Stimulated activated CD8-positive, alpha-beta memory T cell treated with anti-CD3 and anti-CD28 coated beads, Interleukin-7, amount 100 ng/mL, for 4 hours (primary cell): ENCODE data around the gene IST1.

Experiments used
- DNase-seq, 2 donors: peaks; one replicate each; pipeline ENCODE4 v3.0.0-alpha.2; 2020; ENCODE audit warnings: low read depth in 2 of 2

IST1 gene

GRCh38 chr16:71917900-71918299, 22.6 kb downstream of the IST1 start:
- DNase-seq = no peak

DNA sequence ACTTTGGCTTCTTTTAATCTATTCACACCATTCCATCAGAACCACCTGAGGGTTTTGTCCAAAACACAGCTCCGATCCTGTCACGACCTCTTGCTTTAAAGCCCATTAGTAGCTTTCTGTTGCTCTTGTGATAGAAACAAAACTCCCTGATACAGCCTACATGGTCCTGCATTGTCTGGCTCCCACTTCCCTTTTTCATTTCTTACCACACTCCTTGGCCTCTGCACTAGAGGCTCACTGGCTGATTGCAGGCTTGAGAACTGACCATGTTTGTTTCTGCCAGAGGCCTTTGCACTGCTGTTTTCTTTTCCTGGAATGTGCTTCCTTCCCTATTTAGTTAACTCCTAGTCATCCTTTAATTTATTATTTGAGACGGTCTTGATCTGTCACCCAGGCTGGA, 23.7 kb downstream of the IST1 start:
- no peak for DNase-seq

- DNase-seq = no peak
These were observed 25.3 kb downstream of the IST1 start for GRCh38 chr16:71920658-71921057.

DNA sequence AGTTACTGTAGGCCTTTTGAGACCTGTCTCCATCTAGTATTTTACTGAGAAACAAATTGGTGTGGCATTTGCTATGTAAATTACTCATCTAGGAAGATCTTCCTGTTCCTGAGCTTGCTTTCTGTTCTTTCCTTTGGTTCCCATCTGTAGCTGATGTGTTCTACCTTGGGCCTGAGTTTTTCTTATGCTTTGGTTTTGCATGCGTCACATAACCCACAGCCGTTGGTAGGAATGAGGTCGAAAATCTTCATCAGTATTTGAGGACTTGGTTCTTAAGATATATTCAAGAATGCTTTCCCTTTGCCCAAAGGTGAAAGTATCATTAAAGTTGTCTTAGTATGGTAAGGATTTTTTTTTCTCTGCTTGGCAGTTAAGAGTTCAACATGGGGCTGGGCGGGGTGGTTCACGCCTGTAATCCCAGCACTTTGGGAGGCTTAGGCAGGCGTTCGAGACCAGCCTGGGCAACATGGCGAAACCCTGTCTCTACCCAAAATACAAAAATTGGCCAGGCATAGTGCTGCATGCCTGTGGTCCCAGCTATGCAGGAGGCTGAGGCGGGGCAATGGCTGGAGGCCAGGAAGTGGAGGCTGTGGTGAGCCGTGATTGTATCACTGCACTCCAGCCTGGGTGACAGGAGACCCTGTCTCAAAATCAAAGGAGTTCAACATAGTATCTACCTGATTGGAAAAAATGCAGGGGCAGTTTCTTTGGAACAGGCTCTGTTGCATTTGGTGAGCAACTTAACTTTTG, 28.8 kb downstream of the IST1 start:
- no peak for DNase-seq

DNA sequence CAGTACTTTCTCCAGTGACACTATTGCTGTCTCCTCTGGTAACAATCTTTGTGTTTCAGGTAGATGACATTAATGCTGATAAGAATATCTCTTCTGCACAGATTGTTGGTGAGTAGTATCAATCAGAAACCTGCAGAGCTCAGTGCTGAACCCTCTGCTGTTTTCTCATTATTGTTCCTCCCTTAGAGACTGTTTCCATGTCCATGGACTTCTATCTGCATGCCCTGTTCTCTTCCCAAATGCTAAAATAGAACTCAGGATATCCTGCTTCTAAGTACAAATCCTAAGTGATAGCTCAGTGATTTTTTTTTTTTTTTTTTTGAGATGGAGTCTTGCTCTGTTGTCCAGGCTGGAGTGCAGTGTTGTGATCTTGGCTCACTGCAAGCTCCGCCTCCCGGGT, 29.4 kb downstream of the IST1 start:
- DNase-seq = no peak

DNA sequence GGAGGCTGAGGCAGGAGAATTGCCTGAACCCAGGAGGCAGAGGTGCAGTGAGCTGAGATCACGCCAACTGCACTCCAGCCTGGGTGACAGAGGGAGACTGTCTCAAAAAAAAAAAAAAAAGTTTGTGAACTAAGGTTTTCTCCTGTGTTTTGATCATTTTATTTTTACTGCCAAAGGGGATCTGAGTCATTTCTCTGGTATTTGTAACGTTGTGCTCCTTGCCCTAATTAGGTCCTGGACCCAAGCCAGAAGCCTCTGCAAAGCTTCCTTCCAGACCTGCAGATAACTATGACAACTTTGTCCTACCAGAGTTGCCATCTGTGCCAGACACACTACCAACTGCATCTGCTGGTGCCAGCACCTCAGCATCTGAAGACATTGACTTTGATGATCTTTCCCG, 32.1 kb downstream of the IST1 start:
- DNase-seq = no peak

DNA sequence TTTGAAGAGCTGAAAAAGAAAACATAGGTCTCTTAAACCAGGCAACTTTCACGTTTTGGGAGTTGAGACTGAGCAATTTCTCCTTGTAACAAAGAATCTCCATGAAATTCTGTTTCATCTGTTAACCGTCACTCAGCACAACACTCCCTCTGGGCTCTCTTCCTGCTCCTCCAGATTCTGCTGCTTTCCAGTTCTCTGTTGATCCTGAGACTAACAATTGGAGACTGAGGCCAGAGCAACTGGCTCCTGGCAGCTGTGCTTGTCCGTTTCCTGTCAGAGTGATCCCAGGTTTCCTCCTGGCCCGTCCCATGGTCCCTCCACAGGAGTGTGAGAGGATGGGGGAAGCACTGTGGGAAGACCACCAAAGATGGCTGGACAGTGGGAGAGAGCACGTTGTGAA, 32.5 kb downstream of the IST1 start:
- no peak for DNase-seq

GRCh38 chr16:71929048-71929447, 33.7 kb downstream of the IST1 start:
- DNase-seq = no peak

- no peak for DNase-seq
These were observed 34.8 kb downstream of the IST1 start for GRCh38 chr16:71930013-71930563.

- DNase-seq = no peak
These were observed 35.7 kb downstream of the IST1 start for GRCh38 chr16:71931001-71931400.

GRCh38 chr16:71931599-71931998, 36.3 kb downstream of the IST1 start:
- no peak for DNase-seq

DNA sequence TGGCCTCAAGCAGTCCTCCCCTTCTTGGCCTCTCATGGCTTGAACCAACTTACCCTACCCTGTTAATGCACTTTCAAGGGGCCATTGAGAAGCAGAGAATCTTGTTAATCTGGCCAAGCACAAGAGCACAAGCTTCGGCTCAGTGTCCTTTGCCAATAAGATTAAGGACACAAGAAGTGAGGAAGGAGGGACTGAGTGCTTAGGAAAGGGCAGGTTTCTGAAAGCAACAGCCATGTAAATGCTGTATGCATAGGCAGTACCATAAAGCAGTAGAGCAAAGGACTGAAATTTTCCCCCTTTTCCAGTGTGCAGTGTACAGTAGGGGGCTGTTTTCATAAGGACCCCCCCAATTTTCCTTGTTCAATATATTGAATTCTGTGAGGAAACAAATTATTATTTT, 37.7 kb downstream of the IST1 start:
- no peak for DNase-seq

DNA sequence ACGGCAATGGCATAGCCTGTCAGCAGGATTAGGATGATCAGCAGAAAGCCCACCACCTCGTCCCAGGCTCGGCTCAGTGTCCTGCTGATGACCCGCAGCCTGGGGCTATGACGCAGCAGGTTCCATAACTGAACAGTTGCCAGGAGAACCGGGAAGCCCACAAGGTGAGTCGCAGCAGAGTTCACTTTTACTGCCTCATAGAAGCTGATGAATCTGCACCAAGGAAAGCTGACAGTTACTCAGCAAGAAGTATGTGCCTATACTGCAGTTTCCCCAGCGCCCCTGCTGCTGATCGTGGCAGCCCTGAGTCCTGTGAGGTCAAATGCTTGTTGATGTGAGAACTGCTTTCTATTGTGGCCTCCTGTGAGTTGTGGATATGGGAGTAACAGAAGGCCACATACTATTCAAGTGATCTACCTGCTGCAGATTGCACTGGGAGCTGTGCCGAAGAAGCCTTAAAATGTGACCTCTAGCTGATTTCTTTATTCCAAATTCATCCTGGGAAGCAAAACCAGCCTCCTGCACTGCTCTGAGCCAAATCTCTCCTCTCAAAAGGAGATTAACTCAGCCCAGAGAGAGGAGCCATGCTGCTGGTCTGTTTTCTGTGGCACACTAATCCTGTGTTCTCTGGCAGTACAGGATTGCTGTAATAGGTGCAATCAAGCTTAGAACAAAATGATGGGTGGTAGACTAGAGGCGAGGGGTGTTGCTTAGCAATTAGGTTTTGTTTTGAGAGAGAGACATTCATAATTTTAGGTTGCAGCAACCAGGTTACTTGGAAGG, 38.8 kb downstream of the IST1 start:
- DNase-seq = no peak

GRCh38 chr16:71937868-71938510, 42.7 kb downstream of the IST1 start:
- DNase-seq = no peak

- no peak for DNase-seq
These were observed 48.6 kb downstream of the IST1 start for GRCh38 chr16:71943887-71944286.

GRCh38 chr16:71945616-71946015, 50.3 kb downstream of the IST1 start:
- no peak for DNase-seq

GRCh38 chr16:71952825-71953224, 57.5 kb downstream of the IST1 start:
- no peak for DNase-seq

GRCh38 chr16:71954180-71954579, 58.8 kb downstream of the IST1 start:
- DNase-seq = no peak

DNA sequence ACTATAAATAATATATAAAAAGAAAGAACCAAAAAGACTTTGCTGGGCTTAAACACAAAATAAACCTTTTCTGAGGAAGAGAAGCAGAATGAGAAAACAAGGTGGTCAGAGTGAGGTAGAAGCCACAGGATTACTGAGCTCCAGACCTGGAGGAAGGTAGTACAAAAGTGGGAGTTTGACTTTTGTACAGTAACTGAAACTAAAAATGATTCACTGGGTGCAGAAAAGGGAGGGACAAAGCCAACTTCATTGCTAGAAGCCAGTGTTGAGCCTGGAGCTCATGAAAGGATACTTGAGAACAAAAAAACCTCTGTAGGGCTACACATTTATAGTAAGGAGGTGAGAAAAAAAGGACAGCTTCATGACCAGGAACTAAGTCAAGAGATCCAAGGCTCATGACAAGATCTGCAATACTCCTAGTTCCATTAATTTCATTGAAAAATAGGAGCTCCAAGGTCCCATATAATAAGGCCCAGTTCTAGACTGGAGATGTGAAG, 59.4 kb downstream of the IST1 start:
- no peak for DNase-seq

GRCh38 chr16:71956486-71956885, 61.2 kb downstream of the IST1 start:
- DNase-seq = no peak

GRCh38 chr16:71961066-71962039, 66.0 kb downstream of the IST1 start:
- peak; percentile 64 to 73 for DNase-seq
